ENCODE data around the gene SYNDIG1L.
"Not testable (repeated sequence)": the region's sequence is repeated elsewhere in the genome, so short reads cannot be mapped to it uniquely, and the experiment has no call there.

The SYNDIG1L gene

DNA sequence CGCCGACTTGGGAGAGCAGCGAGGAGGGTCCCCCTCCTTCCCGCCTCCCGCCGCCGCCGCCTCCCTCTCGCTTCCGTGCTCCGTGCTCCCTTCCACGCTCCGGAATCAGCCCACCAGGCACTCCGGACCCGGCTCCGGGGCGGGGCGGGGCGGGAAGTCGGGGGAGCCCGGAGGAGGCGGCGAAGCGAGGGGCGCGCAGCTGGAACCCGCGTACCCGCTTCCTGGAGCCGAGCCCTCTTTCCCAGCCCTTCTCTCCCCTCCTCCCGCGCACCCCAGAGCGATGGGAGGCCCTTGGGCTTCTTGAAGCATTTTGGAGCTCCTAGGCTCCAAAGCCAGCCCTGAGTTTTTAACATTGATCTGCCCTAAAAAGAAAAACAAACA lies at the start of gene SYNDIG1L:
SYNDIG1L (minus strand) TSS at position 9 of the 381 bp plus-strand sequence. CDS start 16,466 bp downstream, outside the sequence.
- no peak for DNase-seq

DNA sequence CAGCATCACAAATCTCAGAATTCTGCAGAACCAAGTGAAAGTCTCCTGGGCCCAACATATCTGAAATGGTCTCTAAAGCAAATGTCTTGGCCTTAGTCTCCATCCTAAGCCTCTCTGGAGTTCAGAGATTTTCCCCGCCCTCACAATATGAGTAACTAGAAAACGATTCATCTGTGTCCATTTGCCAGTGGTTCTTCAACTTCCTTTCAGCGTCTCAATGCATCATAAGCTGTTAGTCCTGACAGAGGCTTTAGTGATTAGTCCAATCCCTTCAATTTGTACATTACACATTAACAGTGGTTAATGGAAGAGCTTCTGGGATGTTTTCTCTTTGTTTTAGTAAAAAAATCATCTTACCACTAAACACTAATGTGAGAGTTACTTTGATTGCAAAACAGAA lies 49.7 kb upstream of the SYNDIG1L start:
- DNase-seq, result peak; percentile 75

DNA sequence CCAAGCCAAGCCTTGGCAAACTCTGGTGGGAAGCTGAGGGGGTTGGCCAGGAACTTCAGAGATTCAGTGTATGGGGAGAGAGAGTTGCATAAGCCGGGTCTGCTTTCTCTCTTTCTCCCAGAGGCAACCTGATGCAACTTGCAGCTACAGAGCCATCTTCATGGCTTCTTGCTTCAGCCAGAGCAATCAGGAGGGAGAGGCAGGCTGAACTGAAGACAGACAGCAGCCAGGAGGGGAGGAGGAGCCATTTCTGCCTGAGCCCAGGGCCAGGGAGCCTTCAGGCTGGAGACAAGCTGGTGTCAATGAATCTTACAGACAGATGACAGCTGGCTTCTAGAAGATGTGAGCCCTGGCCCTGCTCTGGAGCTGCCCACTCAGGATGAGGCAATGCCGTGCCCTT lies 48.4 kb upstream of the SYNDIG1L start:
- DNase-seq, result no peak

DNA sequence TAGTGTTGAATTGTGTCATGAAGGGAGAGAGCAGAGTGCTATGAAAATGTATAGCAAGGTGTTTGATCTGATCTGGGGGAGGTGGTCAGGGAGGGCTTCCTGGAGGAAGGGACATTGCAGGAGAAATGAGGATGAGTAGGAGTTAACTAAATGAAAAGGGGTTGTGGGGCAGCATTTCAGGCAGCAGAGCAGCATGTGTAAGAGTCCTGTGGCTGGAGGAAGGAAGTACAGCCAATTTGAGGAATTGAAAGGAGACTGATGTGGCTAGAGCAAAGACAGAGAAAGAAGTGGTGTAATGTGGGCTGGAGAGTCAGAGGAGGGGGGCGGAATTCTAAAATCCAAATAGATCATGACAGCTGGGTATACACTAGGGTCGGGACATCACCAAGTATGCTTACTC lies 46.6 kb upstream of the SYNDIG1L start:
- DNase-seq, result no peak

DNA sequence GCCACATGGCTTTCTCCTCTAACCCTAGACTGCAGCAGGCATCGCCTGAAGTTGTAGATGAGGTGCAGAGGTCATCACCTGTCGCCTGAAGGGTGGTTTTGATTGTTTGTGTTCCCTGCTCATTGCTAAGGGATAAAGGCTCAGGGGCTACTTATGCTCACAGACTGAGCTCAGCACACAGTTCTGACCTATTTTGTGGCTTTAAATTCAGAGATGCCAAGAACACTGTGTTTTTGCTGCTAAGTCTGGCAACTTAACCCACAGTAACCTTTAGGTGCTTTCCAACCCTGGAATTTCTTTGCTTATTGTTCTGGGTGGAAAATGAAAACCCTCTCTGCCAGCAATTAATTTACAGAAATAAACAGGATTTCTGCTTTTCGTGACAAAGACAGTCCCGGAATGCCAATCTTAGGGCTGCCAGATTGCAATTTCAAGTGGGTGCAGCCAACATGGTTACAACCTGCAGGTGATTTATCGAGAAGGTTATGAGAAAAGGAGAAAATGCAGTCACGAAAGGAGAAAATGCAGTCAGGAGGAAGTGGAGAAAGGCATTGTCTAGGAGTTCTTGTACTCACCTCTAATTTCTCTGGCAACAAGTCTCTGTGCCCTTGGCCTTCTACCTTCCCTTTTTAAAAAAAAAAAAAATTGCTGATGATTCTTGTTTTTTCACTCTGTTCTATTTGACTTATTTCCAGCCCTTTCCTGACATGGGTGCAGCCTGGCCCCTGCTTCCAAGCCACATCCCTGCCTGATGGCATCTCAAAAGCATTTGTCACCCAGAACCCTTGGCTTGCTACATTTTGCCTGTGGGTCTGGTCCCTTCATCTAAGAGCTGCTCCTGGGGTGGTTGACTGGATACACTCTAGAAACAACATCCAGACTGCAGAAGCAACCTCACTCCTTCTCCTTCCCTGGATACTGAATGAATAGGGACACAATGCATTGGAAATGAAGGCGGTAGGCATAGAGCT lies 43.8 kb upstream of the SYNDIG1L start:
- DNase-seq, result no peak

DNA sequence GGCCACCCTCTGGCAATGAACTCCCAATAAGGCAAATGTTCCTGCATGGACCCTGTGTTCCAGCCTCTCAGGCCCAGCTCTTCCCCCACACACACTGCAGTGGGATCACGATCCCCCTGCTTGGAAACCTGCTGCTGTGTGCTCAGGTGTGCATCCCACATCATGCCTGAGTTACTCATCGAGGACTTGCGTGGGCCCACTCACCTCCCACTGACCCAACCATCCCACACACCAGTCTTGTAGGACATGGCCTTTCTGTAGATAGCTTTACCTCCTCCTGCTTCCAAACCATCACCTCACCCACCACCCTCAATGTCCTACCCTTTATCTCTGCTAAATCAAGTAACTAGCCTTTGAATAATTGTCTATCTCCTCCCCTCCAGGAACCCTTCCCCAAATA lies 42.5 kb upstream of the SYNDIG1L start:
- no peak for DNase-seq

DNA sequence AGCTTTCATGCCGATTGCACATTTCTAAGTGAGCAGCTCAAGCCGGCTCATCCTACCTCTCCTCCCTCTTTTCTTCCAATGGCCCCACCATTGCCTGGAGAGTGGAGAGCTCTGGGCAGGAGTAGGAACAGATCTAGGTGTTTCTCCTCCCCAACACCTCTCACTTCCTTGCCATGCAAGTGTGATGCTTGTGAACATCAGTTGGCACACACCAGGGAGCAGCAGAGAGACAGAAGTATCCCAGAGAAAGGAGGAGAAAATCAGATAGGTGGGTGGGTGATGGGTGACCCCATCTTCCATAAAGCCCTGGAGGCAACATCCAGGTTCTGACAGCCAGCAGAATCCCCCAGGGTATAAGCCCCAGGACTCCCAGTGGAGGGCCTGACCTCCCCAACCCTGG lies 39.3 kb upstream of the SYNDIG1L start:
- DNase-seq, result no peak

DNA sequence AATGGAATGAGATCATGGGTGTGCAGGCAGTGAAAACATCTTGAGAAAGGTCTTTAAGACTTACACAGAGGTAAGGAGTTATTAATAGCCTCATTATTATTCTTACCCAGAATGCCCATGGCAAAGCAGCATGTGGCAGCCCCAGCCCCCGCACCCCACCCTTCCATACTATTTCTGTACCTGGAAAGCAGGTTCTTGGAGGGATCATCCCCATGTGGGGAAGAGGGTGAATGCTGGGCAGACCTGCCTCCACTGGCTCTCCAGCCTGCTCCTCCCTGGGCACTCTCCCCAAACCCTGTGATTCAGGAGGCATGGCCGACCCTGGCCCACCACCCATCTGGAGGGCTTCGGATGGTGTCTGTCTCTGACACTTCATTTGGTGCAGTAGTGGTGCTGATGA lies 38.8 kb upstream of the SYNDIG1L start:
- no peak for DNase-seq

DNA sequence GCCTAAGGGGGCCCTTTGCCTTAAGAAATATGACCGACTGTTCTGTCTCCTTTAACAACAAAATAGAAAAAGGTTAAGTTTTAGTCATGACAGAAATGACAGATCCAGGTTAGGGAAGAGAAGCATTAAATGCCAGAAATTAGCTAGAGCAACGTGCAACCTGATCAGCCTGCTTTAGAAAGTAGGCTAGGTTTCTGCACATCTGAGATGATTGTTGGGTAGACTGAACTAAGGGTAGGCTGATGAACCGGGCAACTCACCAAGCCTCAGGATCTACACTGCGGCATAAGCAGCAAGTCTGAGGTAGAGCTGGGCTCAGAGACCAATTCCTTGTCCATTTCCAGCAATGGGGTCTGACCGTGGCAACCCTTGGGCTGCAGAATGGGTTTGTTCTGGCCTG lies 37.7 kb upstream of the SYNDIG1L start:
- DNase-seq, result no peak

DNA sequence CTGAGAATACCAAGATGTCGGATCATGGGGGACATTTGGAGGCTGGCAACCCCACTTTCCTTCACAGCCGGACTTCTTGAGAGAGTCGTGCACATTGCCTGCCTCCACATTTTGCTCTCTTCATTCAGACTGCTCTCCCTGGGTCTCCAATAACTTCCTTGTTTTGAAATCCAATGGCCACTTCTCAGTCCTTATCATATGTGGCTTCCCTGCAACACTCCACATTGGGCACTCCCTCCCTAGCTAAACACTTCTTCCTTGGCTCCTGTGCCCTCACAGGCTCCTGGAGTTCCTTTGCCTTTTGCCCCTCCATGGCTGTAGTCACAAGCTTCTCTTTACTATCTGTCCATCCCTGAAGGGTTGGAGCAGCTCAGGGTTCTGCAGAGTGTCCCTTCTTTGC lies 37.0 kb upstream of the SYNDIG1L start:
- no peak for DNase-seq

DNA sequence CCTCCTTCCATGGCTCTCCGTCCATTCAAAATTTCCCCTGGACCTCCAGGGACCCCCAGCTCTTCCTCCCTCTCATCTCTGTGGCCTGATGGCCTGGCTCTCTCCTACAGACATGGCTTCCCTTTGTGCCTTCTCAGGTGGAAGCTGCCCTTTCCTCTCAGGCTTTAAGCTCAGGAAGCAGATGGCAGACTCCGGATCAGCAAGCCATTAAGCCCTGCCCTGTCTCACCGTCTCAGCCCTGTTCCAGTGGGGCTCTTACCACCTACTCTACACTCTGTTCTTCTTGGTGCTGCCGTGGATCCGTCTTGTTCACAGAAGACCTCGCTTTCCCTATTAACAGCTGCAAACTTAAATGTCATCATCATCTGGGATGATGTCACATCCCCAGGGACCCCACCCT lies 34.0 kb upstream of the SYNDIG1L start:
- no peak for DNase-seq

DNA sequence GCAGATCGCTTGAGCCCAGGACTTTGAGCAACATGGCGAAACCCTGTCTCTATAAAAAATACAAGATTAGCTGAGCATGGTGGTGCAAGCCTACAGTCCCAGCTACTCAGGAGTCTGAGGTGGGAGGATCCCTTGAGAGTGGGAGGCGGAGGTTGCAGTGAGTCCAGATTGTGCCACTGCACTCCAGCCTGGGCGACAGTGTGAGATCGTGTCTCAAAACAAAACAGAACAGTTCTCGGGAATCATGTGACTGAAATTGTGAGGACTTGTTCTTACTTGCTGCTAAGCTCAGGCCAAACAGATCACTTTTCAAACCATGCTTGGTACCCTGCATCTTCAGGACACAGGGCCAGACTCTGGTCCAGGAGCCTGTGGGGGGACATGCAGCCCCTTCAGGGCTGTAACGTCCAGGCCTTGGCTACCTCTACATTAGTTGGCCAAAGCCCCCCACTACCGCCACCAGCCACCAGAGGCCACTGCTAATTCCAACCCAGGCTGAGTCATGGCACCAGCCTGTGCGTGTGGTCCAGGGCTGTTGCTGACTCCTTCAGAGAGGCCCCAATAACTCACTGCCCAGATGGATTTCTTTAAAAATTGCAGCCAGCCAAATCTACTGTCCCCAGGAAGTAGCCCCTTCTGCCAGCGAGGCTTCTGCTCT lies 33.4 kb upstream of the SYNDIG1L start:
- DNase-seq, result peak; percentile 53

DNA sequence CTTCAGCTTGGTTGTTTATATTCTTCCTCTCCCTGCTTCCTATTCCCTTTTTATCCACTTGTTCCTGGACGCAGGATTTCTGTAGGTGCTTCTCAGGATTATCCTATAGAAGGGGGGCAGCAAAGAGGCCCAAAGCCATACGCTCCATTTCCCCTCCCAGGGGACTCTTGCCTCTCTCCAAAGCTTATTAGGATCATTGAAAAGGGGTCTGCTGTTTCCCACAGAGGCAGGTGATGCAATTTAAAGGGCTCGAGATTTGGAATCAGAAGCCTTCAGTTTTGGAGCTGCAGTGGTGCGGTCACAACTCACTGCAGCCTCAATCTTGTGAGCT lies 31.5 kb upstream of the SYNDIG1L start:
- no peak for DNase-seq

DNA sequence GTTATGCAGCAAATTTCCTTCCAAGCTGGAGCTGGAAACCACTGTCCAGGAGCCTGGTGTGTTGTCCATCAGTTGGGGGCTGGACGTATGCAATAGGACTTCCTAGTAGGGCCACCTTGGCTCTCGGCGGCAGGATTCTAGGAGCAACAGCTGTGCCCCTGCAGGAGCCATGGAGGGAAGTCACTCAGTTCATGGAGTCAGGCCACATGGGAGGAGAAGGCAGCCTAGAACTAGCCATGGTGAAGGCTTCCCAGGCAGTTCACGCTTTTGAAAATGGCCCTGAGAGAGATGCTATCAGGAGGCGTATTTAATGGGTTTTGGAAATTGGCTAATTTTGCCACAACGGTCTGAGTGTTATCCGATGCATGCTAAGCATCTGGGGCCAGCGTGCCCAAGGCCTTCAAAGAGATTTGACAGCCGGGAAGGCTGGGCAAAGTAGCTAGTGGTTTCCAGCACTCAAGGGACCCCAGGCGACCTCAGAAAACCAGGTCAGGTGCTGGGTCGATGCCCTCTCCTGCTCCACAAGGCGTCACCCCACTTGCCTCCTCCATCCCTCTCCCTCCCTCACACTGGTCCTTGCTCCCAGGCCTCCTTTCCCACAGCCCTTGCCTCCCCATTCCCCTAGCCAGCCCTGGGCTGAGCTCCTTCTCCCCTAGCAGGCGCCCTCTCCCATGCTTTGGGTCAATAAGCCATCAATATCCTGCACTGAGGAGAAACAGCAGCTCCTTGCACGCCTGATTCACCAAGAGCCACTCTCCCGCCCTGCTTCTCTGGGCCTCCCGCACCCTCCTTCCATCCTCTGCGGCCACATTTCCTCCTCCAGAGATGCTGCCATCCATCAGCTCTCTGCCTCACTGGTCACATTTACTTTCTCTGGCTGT lies 30.9 kb upstream of the SYNDIG1L start:
- DNase-seq, result no peak

DNA sequence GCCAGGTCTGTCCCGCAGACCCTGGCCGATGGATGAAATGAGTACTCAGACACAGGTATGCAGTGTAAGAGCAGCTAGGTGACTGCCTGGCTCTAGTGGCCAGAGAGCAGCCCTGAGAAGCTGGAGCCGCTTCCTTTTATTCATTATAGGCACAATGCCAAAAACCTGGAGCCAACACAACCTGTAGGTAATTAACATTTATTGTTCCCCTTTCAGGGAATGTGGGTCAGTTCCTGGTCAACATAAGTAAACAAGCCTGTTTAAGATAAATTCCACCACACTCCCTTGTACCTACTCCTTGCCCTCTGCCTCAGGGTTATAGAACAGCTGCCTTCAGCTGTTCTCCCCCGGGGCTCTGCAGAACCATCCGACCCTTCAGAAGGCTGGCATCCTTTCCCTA lies 28.4 kb upstream of the SYNDIG1L start:
- DNase-seq, result not testable (repeated sequence)

DNA sequence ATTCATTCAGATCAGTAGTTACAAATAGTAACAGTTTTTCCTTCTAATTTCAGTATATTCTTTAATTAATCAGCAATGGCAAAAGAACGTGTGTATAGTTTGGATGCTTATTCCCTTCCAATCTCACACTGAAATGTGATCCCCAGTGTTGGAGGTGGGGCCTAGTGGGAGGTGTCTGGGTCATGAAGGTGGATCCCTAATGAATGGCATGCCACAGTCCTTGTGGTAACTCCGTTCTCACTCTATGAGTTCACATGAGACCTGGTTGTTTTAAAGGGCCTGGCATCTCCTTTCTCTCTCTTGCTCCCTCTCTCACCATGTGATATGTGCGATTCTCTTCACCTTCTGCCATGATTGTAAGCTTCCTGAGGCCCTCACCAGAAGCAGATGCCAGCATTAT lies 18.9 kb upstream of the SYNDIG1L start:
- no peak for DNase-seq

DNA sequence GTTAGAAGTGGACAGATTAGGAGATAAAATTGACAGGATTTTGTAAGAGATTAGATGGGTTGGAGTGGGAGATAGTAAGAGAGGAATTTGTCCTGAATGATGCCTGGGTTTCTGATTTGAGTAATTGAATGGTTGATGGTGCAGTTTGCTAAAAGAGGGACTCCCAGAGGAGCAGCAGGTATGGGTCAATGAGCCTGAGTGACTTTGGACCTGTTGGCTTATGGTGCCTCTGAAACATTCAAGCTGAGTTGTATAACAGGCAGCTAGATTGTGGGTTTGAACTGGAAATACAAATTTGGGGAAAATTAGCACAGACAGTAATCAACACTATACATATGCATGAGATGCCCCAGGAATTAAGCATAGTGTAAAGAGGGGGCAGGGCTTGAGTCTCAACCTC lies 16.7 kb upstream of the SYNDIG1L start:
- DNase-seq, result no peak

DNA sequence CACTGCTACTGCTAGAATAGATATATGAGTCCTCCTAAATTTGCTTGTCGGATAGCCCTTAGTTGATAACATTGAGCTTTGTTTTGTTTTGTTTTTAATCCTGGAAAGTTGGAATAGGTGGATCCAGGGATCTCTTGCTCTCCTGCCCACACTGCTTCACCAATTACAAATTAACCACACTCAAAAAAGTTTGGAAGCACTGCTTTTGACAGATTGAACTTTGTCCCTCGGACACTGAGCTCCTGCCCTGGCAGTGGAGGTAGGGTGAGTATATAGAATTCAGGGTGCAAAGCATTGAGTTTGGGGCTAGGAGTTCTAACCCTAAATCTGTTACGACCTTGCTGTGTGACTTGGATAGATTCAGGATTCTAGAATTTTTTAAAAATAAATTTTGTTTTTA lies 15.1 kb upstream of the SYNDIG1L start:
- no peak for DNase-seq

DNA sequence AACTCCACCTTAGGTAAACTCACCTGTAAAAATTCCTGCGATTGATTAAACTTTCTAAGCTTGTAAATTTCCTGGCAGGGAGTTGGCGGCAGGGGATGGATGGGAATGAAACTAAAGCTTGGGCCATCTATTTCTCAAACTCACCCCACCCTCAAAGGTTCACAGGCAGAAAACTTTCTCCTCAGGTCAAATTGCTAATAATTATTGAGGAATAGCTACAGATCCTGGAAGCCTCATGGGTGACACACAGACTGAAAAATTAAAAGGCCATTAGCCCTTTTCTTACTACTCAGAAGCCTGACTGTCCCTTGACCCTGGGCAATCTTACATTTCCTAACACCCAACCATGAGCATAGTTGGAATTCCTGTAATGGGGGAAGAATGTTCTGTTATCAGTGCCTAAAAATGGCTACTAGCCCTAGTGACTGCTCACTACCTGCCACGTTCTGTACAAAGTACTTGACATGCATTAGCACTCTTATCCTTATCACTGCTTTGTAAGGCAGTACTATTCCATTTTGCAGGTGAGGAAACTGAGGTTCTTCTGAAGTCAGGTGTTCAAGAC lies 12.4 kb upstream of the SYNDIG1L start:
- DNase-seq, result no peak

DNA sequence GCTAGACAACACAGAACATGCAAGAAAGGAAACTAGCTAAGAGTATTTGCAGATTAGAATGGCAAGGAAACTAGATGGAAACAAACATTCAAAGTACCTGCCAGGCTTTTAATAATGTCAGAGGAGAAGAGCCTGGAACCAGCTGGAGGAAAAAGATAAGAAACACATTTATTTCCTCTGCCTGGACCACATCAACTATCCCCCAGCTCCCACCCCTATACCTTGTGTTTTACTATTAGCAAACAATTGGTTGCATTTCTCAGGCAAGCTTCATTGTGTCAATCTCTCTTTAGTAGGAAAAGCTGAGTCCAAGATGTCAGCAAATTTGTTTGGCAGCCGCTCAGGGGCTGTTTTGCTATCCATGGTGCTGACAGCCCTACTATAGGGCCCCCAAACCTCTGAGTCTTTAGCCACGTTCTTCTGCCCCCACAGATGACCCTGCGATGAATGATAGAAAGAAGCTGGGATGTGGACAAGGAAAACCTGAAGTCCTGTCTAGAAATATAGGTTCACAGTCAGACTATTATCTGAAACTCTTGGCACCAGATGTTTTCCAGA lies 11.6 kb upstream of the SYNDIG1L start:
- DNase-seq, result no peak

DNA sequence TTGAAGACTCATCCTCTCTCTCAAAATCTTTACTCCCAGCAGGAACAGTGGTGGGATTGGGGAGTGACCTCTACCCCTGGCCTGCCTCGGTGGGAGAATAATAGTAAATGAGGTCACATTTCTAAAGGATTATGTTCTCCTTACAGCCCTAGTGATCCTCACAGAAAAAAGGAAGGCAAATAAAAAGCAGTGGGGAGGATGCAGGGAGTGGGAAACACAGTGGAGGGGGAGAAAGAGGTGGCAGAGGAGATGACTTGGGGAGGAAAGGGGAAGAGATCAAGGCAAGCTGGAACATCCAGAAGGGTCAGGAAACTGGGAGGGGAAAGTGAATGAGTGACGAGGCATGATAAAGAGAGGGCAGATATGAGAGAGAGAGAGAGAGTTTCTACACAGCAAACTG lies 8.3 kb upstream of the SYNDIG1L start:
- no peak for DNase-seq

DNA sequence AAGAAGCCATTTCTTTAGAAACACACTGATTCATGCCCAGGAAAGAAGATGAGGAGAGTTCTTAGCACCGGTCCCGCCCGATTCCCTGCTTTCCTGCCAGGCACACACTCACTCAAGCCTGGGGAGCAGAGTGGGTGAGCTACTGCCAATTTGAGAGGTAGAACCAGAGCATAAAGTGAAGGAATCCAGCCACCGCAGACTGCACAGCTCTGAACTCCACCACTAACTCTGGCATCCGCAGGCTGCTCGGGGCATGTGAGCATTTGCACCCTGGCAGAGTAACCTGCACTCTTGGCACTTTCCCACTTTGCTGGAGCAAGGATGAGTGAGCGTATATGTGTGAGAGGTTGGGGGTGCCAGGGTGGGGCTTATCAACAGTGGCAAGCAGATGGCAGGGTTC lies 4.0 kb upstream of the SYNDIG1L start:
- no peak for DNase-seq

DNA sequence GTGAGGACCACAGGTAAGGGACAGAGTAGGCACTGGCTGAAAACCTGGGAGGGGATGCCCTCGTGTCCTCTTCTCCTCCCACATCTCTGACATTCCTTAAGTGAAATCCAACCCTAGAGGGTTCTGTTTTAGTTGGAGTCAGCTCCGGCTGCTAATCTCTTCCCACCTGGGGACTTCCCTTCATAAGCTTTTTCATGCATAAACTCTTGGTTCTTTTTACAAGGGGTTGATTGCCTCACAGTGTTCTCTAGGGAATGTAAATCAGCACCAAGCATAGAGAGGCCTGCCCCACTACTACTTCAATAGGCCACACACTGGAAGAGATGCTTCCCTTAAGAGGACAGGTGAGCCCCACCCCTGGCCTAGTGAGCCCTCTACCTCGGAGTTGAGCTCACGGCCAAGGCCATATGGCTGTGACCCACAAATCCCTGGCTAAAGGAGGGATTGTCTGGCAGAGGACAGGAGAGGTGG lies 3.2 kb upstream of the SYNDIG1L start:
- no peak for DNase-seq

Data from fibroblast of skin of right quadriceps (primary cell).